Left lung (tissue), 10 donors: ENCODE data around the gene GABPB1. TPM values are rescaled to one million over a fixed set of nuclear protein-coding genes. Genes with fewer than 3 reads are reported as not detected.

Source experiments
- ATAC-seq: fragments of 200-7000 bp; cut with Tn5 transposase; one replicate; pipeline ENCODE4 v1.9.1; 2020; ENCODE audit warnings: moderate library complexity
- DNase-seq, 4 donors: peaks; one replicate each; pipeline ENCODE4 v3.0.0-alpha.2; 2013 to 2020
- H3K27ac ChIP-seq, 2 donors: fragments of 200-600 bp; sonication (generic) in 1 of 2; one replicate each; pipeline versions ENCODE4 v1.5.0 to v1.8.0; 2020 to 2021
- H3K27me3 ChIP-seq, 2 donors: fragments of 200-600 bp; sonication (generic) in 1 of 2; one replicate each; pipeline versions ENCODE4 v1.5.0 to v1.8.0; 2020 to 2021
- H3K36me3 ChIP-seq, 2 donors: fragments of 200-600 bp; sonication (generic) in 1 of 2; one replicate each; pipeline versions ENCODE4 v1.5.0 to v1.8.0; 2020 to 2021
- H3K4me1 ChIP-seq, 2 donors: fragments of 200-600 bp; one replicate each; pipeline ENCODE4 v1.8.0; 2021
- H3K4me3 ChIP-seq, 2 donors: fragments of 200-600 bp; sonication (generic) in 1 of 2; one replicate each; pipeline versions ENCODE4 v1.5.0 to v1.8.0; 2020 to 2021; ENCODE audit warnings: mild to moderate bottlenecking in 1 of 2
- H3K9me3 ChIP-seq, 2 donors: fragments of 200-600 bp; sonication (generic) in 1 of 2; one replicate each; pipeline versions ENCODE4 v1.5.0 to v1.8.0; 2020 to 2021
- CTCF ChIP-seq, 2 donors: fragments of 200-600 bp; sonication (generic) in 1 of 2; IDR thresholded peaks; one replicate each; pipeline versions ENCODE4 v1.5.0 to v1.8.0; 2021; ENCODE audit warnings: antibody characterized with exemption in 2 of 2
- intact Hi-C, 2 donors: fragments of 100-400 bp; cut with DNase I; formaldehyde crosslinking; loops; one replicate each; pipeline versions ENCODE4 v1.11.2 to v1.14.2; 2022
- polyA plus RNA-seq, 6 donors: library from polyadenylated mRNA; unstranded; fragments of 120-200 nt; gene quantifications; one replicate each; pipeline ENCODE4 v1.2.1, GENCODE V29; 2013; ENCODE audit not compliant: insufficient read length in 6 of 6
- total RNA-seq, 2 donors: library from RNA; stranded (reverse); fragmentation: NEBNext Ultra II Directional; extraction: Animal tissue kit (Norgen Biotek cat#: 25700); gene quantifications; one replicate each; pipeline ENCODE4 v1.2.1, GENCODE V29; 2021
- donor health status: DM: no; HTN: yes; CAD: no.
- donor health status: DM: no; HTN: no; CAD: no.

Gene GABPB1
- total and polyA plus RNA-seq, 8 donors, result 17.8 to 40.0 (median 36.7) TPM

GRCh38 chr15:50233192-50233736, 121.7 kb downstream of the GABPB1 start:
- H3K27me3 ChIP-seq, result no peaks in the 10 kb centered on the region
- intact Hi-C loops, result no loop called here

GRCh38 chr15:50232791-50233190, 122.2 kb downstream of the GABPB1 start:
- Histone ChIP-seq H3K9me3 (no peaks in the 10 kb centered on the region), H3K27me3 (no peaks in the 10 kb centered on the region), H3K4me1 (peaks cover 0 to 3% of the 10 kb centered on the region in 2 donors), H3K4me3 (no peak overlapping the region), H3K27ac (no peak overlapping the region), H3K36me3 (no peaks in the 10 kb centered on the region)
- TF ChIP-seq CTCF (IDR thresholded peaks at IDR 0.05), result no peak
- ATAC-seq (no peak), DNase-seq (no peak)
- intact Hi-C loops, result no loop called here

More at GRCh38 chr15:50233192-50233736, 121.7 kb downstream of the GABPB1 start:
- peaks cover 0 to 3% of the 10 kb centered on the region in 2 donors for H3K4me1 ChIP-seq
- ATAC-seq (no peak), DNase-seq (no peak)
- no peaks in the 10 kb centered on the region for H3K36me3 ChIP-seq
- H3K4me3 ChIP-seq, result no peak overlapping the region
- no peak for TF ChIP-seq CTCF (IDR thresholded peaks at IDR 0.05)
- H3K27ac ChIP-seq, result no peak overlapping the region
- H3K9me3 ChIP-seq, result no peaks in the 10 kb centered on the region

GRCh38 chr15:50231761-50232160, 123.2 kb downstream of the GABPB1 start:
- Histone ChIP-seq H3K4me1 (peaks cover 0 to 3% of the 10 kb centered on the region in 2 donors), H3K9me3 (no peaks in the 10 kb centered on the region), H3K27me3 (no peaks in the 10 kb centered on the region), H3K36me3 (no peaks in the 10 kb centered on the region), H3K4me3 (no peak overlapping the region), H3K27ac (no peak overlapping the region)
- DNase-seq (no peak), ATAC-seq (no peak)
- TF ChIP-seq CTCF (IDR thresholded peaks at IDR 0.05), result no peak
- intact Hi-C loops, result no loop called here

- intact Hi-C loops, result no loop called here
- ATAC-seq, result no peak
- H3K27ac ChIP-seq, result no peak overlapping the region
Observed at GRCh38 chr15:50229336-50229735, 125.7 kb downstream of the GABPB1 start.

GRCh38 chr15:50228866-50229265, 126.1 kb downstream of the GABPB1 start:
- H3K27me3 ChIP-seq, result no peaks in the 10 kb centered on the region
- H3K9me3 ChIP-seq, result no peaks in the 10 kb centered on the region
- ATAC-seq (no peak), DNase-seq (no peak)
- no peaks in the 10 kb centered on the region for H3K4me1 ChIP-seq
- H3K27ac ChIP-seq, result no peak overlapping the region
- intact Hi-C loops, result no loop called here
- no peak overlapping the region for H3K4me3 ChIP-seq
- no peaks in the 10 kb centered on the region for H3K36me3 ChIP-seq
- TF ChIP-seq CTCF (IDR thresholded peaks at IDR 0.05), result no peak

More at GRCh38 chr15:50229336-50229735, 125.7 kb downstream of the GABPB1 start:
- Histone ChIP-seq H3K27me3 (no peaks in the 10 kb centered on the region), H3K36me3 (no peaks in the 10 kb centered on the region), H3K9me3 (no peaks in the 10 kb centered on the region), H3K4me1 (no peaks in the 10 kb centered on the region), H3K4me3 (no peak overlapping the region)
- no peak for DNase-seq
- no peak for TF ChIP-seq CTCF (IDR thresholded peaks at IDR 0.05)
